A549 (cell line): ENCODE results near the gene LATS1. TPM values are rescaled to one million over a fixed set of nuclear protein-coding genes. Genes with fewer than 3 reads are reported as not detected.

ENCODE experiments used
- ATAC-seq, 2 experiments: fragments of 200-7000 bp in 1 of 2; fragments of >200 bp in 1 of 2; cut with Nextera tagmentation in 1 of 2; cut with Tn5 transposase in 1 of 2; 3 replicates each; pipeline versions ENCODE4 v1.8.0 to v1.9.1; 2018 to 2020; ENCODE audit warnings: mild to moderate bottlenecking in 1 of 2, moderate library complexity in 1 of 2
- CTCF ChIA-PET: fragments of 300-600 bp; sonication (Branson Sonifier 250); formaldehyde crosslinking; extraction: SDS; loops from one replicate; lab custom pipeline; 2021; ENCODE audit warnings: antibody characterized with exemption, inconsistent platforms; lab: Yijun Ruan, JAX
- POLR2A ChIA-PET: fragments of 350-600 bp; formaldehyde crosslinking; extraction: SDS; loops from one replicate; lab custom pipeline; 2021; ENCODE audit warnings: antibody characterized with exemption, inconsistent platforms; lab: Yijun Ruan, JAX
- DNase-seq, 2 experiments: peaks; one replicate each; pipeline versions ENCODE4 v3.0.0 to v3.0.0-alpha.2; 2011 to 2016; ENCODE audit warnings: low read depth in 1 of 2, low spot score in 1 of 2
- FAIRE-seq: peaks from 2 replicates; lab custom pipeline; 2011; peaks lifted over from hg19 to GRCh38; lab: Jason Lieb, UNC
- H3K27ac ChIP-seq, 2 experiments: fragments of >200 bp; sonication (Bioruptor Twin); formaldehyde crosslinking; 3 replicates each; pipeline ENCODE4 v1.5.1; 2016 to 2017
- H3K4me1 ChIP-seq: fragments of >200 bp; sonication (Bioruptor Twin); formaldehyde crosslinking; 3 replicates; pipeline ENCODE4 v1.6.1; 2016
- H3K4me2 ChIP-seq: fragments of >200 bp; sonication (Bioruptor Twin); formaldehyde crosslinking; 3 replicates; pipeline ENCODE4 v1.6.1; 2016
- H3K4me3 ChIP-seq: fragments of >200 bp; sonication (Bioruptor Twin); formaldehyde crosslinking; 3 replicates; pipeline ENCODE4 v1.5.1; 2016
- H3K9me3 ChIP-seq: fragments of >200 bp; sonication (Bioruptor Twin); formaldehyde crosslinking; 3 replicates; pipeline ENCODE4 v1.6.1; 2016
- CBX2 ChIP-seq: fragments of 200-600 bp; sonication (generic); IDR thresholded peaks from 2 replicates; pipeline ENCODE4 v1.6.1; 2016; ENCODE audit warnings: low read depth, mild to moderate bottlenecking, borderline replicate concordance
- CBX8 ChIP-seq: fragments of 200-600 bp; sonication (generic); IDR thresholded peaks from 2 replicates; pipeline ENCODE4 v1.6.1; 2016
- CHD4 ChIP-seq: fragments of 200-600 bp; sonication (generic); IDR thresholded peaks from 2 replicates; pipeline ENCODE4 v1.6.1; 2016; ENCODE audit warnings: antibody characterized with exemption, mild to moderate bottlenecking, borderline replicate concordance
- EHF ChIP-seq: fragments of 250-450 bp; sonication (Bioruptor Pico); IDR thresholded peaks from 2 replicates; pipeline ENCODE4 v1.5.0; 2020; ENCODE audit warnings: mild to moderate bottlenecking
- EHMT2 ChIP-seq: fragments of 200-600 bp; sonication (generic); IDR thresholded peaks from 2 replicates; pipeline ENCODE4 v1.6.1; 2016; ENCODE audit warnings: antibody characterized with exemption, low read depth, mild to moderate bottlenecking, moderate library complexity
- ESRRA ChIP-seq: fragments of 150-350 bp; IDR thresholded peaks from 2 replicates; pipeline ENCODE4 v1.6.1; 2014; ENCODE audit warnings: mild to moderate bottlenecking, low read length, borderline replicate concordance
- FOXS1 ChIP-seq: fragments of 250-450 bp; sonication (Bioruptor Pico); IDR thresholded peaks from 2 replicates; pipeline ENCODE4 v1.5.0; 2020; ENCODE audit warnings: mild to moderate bottlenecking, moderate library complexity
- HOXB5 ChIP-seq: fragments of 250-450 bp; sonication (Bioruptor Pico); IDR thresholded peaks from 2 replicates; pipeline ENCODE4 v1.5.0; 2020; ENCODE audit warnings: mild to moderate bottlenecking, moderate library complexity
- JUN ChIP-seq, 2 experiments: fragments of >200 bp; sonication (Bioruptor Twin); formaldehyde crosslinking; IDR thresholded peaks; 2 replicates in 1 of 2; 3 replicates in 1 of 2; pipeline ENCODE4 v1.6.1; 2016 to 2017
- KDM1A ChIP-seq: fragments of 200-600 bp; sonication (generic); IDR thresholded peaks from 2 replicates; pipeline ENCODE4 v1.6.1; 2016; ENCODE audit warnings: low read depth, mild to moderate bottlenecking
- KDM5A ChIP-seq: fragments of 200-600 bp; sonication (generic); IDR thresholded peaks from 2 replicates; pipeline ENCODE4 v1.6.1; 2016; ENCODE audit warnings: antibody characterized with exemption, mild to moderate bottlenecking
- MAFK ChIP-seq: fragments of 450-650 bp; IDR thresholded peaks from 2 replicates; pipeline ENCODE4 v1.6.1; 2014; ENCODE audit not compliant: partially characterized antibody
- MYC ChIP-seq: IDR thresholded peaks from 2 replicates; pipeline ENCODE4 v1.6.1; 2012; ENCODE audit warnings: mild to moderate bottlenecking, inconsistent platforms, low read length, improper control_type of control experiment, borderline replicate concordance
- PHF8 ChIP-seq: fragments of 200-600 bp; sonication (generic); IDR thresholded peaks from 2 replicates; pipeline ENCODE4 v1.6.1; 2016; ENCODE audit warnings: low read depth, mild to moderate bottlenecking, antibody characterized with exemption, moderate library complexity, borderline replicate concordance
- SMC3 ChIP-seq: fragments of >200 bp; sonication (Bioruptor Twin); formaldehyde crosslinking; IDR thresholded peaks from 3 replicates; pipeline ENCODE4 v1.6.1; 2018; ENCODE audit warnings: inconsistent platforms
- TFCP2L1 ChIP-seq: fragments of 250-450 bp; sonication (Bioruptor Pico); IDR thresholded peaks from 2 replicates; pipeline ENCODE4 v1.5.0; 2021; ENCODE audit warnings: mild to moderate bottlenecking
- TP53 ChIP-seq: fragments of 250-450 bp; sonication (Bioruptor Pico); IDR thresholded peaks from 2 replicates; pipeline ENCODE4 v1.5.0; 2021; ENCODE audit warnings: mild to moderate bottlenecking, moderate library complexity
- ZC3H11A ChIP-seq: fragments of 450-650 bp; IDR thresholded peaks from 2 replicates; pipeline ENCODE4 v1.6.1; 2014; ENCODE audit warnings: antibody characterized with exemption, mild to moderate bottlenecking
- ZNF302 ChIP-seq: fragments of 250-450 bp; sonication (Bioruptor Pico); IDR thresholded peaks from 2 replicates; pipeline ENCODE4 v1.9.0; 2021; ENCODE audit warnings: inconsistent platforms, mild to moderate bottlenecking, moderate library complexity
- ZSCAN20 ChIP-seq: fragments of 250-450 bp; sonication (Bioruptor Pico); IDR thresholded peaks from 2 replicates; pipeline ENCODE4 v1.8.0; 2022; ENCODE audit warnings: mild to moderate bottlenecking, moderate library complexity
- WGBS: methylation state at CpG from one replicate; pipeline ENCODE4 v1.1.6; 2017; ENCODE audit errors: missing lambda C conversion rate; 5-methylcytosine and 5-hydroxymethylcytosine counted together
- polyA plus RNA-seq, 4 experiments: library from polyadenylated mRNA; depleted of rRNA in 3 of 4; stranded (reverse); fragments of >200 nt; fragmentation: RNase III in 1 of 4; extraction: RNeasy Plus Mini Kit Qiagen cat#74134 plus additional on column Dnase treatment in 1 of 4; gene quantifications; 2 replicates in 3 of 4; 3 replicates in 1 of 4; pipeline ENCODE4 v1.2.3, GENCODE V29; 2011 to 2017
- TF ChIP-seq, protein P1 (sequence below): fragments of 150-350 bp; IDR thresholded peaks from 2 replicates; pipeline ENCODE4 v1.6.1; 2014; ENCODE audit warnings: low read depth, mild to moderate bottlenecking, low read length
- TF ChIP-seq, protein P2 (sequence below): fragments of 450-650 bp; IDR thresholded peaks from 2 replicates; pipeline ENCODE4 v1.6.1; 2014; ENCODE audit warnings: antibody characterized with exemption
- TF ChIP-seq, protein P3 (sequence below): IDR thresholded peaks from 2 replicates; pipeline ENCODE4 v1.6.1; 2012
- TF ChIP-seq, protein P4 (sequence below): fragments of 250-450 bp; sonication (Bioruptor Pico); IDR thresholded peaks from 2 replicates; pipeline ENCODE4 v1.5.0; 2021; ENCODE audit warnings: mild to moderate bottlenecking, moderate library complexity, borderline replicate concordance
- TF ChIP-seq, protein P5 (sequence below): IDR thresholded peaks from 2 replicates; pipeline ENCODE4 v1.6.1; 2012; ENCODE audit warnings: low read depth, borderline replicate concordance

Gene LATS1
- polyA plus RNA-seq, 2 of the 4 experiments (the other 2 are of a cell fraction), result 6.1 to 18.5 TPM

DNA sequence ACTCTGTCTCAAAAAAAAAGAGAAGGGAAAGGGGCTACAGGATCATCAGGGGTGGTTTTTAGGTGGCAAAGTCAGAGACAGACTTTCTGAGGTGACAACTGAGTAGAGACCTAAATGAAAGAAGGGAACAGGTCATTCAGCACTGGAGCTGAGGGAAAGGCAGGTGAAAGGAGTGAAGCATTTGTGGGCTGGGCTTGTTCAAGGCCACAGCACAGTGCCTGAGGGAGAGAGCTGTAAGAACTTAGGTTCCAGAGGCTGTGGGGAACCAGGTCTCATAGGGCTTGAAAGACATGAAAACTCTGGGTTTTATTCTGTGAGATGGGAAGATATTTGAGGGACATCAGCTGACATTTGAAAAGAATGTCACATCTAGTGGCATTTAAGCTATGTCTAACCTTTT is 90.2 kb downstream of the LATS1 start:
- CTCF ChIA-PET, result interaction anchor here (1.5 kb wide), 1 partner anchor 9 kb away, joined by 3 read pairs; no protein-coding TSS in a partner anchor
- 0 out of 3 replicates have a peak, but pooled peaks cover 3% of the 10 kb centered on the region for H3K4me1 ChIP-seq
- no peak for ATAC-seq
- FAIRE-seq, result no peak
- TF ChIP-seq EHMT2 (no peak), KDM1A (no peak), FOXS1 (CRISPR knock-in tag) (no peak), SMC3 (no peak), ZC3H11A (no peak), HOXB5 (no peak), JUN (IDR thresholded peaks at IDR 0.05) (no peak), ESRRA (no peak), PHF8 (no peak), EHF (CRISPR knock-in tag) (no peak), MYC (no peak), TP53 (CRISPR knock-in tag) (no peak), CHD4 (no peak), ZSCAN20 (CRISPR knock-in tag) (no peak), MAFK (no peak), KDM5A (no peak)
- TF ChIP-seq, protein P1, sequence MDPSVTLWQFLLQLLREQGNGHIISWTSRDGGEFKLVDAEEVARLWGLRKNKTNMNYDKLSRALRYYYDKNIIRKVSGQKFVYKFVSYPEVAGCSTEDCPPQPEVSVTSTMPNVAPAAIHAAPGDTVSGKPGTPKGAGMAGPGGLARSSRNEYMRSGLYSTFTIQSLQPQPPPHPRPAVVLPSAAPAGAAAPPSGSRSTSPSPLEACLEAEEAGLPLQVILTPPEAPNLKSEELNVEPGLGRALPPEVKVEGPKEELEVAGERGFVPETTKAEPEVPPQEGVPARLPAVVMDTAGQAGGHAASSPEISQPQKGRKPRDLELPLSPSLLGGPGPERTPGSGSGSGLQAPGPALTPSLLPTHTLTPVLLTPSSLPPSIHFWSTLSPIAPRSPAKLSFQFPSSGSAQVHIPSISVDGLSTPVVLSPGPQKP, result no peak
- TF ChIP-seq, protein P2, sequence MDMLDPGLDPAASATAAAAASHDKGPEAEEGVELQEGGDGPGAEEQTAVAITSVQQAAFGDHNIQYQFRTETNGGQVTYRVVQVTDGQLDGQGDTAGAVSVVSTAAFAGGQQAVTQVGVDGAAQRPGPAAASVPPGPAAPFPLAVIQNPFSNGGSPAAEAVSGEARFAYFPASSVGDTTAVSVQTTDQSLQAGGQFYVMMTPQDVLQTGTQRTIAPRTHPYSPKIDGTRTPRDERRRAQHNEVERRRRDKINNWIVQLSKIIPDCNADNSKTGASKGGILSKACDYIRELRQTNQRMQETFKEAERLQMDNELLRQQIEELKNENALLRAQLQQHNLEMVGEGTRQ, result no peak
- TF ChIP-seq, protein P3, sequence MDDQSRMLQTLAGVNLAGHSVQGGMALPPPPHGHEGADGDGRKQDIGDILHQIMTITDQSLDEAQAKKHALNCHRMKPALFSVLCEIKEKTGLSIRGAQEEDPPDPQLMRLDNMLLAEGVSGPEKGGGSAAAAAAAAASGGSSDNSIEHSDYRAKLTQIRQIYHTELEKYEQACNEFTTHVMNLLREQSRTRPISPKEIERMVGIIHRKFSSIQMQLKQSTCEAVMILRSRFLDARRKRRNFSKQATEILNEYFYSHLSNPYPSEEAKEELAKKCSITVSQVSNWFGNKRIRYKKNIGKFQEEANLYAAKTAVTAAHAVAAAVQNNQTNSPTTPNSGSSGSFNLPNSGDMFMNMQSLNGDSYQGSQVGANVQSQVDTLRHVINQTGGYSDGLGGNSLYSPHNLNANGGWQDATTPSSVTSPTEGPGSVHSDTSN, result no peak
- TF ChIP-seq, protein P4, sequence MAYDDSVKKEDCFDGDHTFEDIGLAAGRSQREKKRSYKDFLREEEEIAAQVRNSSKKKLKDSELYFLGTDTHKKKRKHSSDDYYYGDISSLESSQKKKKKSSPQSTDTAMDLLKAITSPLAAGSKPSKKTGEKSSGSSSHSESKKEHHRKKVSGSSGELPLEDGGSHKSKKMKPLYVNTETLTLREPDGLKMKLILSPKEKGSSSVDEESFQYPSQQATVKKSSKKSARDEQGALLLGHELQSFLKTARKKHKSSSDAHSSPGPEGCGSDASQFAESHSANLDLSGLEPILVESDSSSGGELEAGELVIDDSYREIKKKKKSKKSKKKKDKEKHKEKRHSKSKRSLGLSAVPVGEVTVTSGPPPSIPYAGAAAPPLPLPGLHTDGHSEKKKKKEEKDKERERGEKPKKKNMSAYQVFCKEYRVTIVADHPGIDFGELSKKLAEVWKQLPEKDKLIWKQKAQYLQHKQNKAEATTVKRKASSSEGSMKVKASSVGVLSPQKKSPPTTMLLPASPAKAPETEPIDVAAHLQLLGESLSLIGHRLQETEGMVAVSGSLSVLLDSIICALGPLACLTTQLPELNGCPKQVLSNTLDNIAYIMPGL, result no peak
- TF ChIP-seq, all 56 proteins: peak for 0
- no peak overlapping the region for H3K27ac ChIP-seq
- POLR2A ChIA-PET, result interaction anchor here (0.6 kb wide), 1 partner anchor 32 kb away, joined by 3 read pairs; no protein-coding TSS in a partner anchor
- no peak for DNase-seq
- no peak overlapping the region for H3K4me2 ChIP-seq
- H3K9me3 ChIP-seq, result no peaks in the 10 kb centered on the region
- no peak overlapping the region for H3K4me3 ChIP-seq

DNA sequence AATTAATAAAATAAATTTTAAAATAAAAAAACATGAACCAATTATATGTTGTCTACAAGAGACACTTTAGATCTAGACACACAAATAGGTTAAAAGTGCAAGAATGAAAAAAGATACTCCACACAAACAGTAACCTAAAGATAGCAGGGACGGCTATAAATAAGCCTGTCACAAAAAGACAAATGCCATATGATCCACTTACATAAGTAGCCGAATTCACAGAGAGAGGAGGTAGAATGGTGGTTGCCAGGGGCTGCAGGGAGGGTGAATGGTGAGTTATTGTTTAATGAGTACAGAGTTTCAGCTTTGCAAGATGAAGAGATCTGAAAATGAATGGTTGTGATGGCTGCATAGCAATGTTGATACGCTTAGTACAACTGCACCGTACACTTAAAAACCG is 102.1 kb downstream of the LATS1 start:
- H3K4me3 ChIP-seq, result no peak overlapping the region
- no peaks in the 10 kb centered on the region for H3K4me1 ChIP-seq
- ChIA-PET POLR2A (no interaction called here), CTCF (no interaction called here)
- WGBS, result 89% methylated on average over 5 of the region's 5 CpGs
- ATAC-seq (no peak), FAIRE-seq (no peak), DNase-seq (no peak)
- TF ChIP-seq TFCP2L1 (CRISPR knock-in tag), result no peak
- TF ChIP-seq CBX8, result no peak
- TF ChIP-seq CBX2, result no peak
- TF ChIP-seq, protein P5, sequence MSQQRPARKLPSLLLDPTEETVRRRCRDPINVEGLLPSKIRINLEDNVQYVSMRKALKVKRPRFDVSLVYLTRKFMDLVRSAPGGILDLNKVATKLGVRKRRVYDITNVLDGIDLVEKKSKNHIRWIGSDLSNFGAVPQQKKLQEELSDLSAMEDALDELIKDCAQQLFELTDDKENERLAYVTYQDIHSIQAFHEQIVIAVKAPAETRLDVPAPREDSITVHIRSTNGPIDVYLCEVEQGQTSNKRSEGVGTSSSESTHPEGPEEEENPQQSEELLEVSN, result no peak
- TF ChIP-seq ZNF302 (CRISPR knock-in tag), result no peak
- no peak for TF ChIP-seq CHD4
- no peaks in the 10 kb centered on the region for H3K9me3 ChIP-seq
- no peak overlapping the region for H3K4me2 ChIP-seq
- no peak overlapping the region for H3K27ac ChIP-seq
